H1 (cell line): ENCODE results near the gene KRT85. TPM values are rescaled to one million over a fixed set of nuclear protein-coding genes. Genes with fewer than 3 reads are reported as not detected.

Experiments
- CTCF ChIA-PET: fragments of 300-600 bp; sonication (Branson Sonifier 250); formaldehyde crosslinking; loops from one replicate; lab custom pipeline; 2021; ENCODE audit not compliant: partially characterized antibody; lab: Charles Lee
- POLR2A ChIA-PET: fragments of 300-600 bp; sonication (Branson Sonifier 250); formaldehyde crosslinking; loops from one replicate; lab custom pipeline; 2021; ENCODE audit warnings: inconsistent platforms; ENCODE audit not compliant: partially characterized antibody; lab: Charles Lee
- DNase-seq, 2 experiments: peaks; one replicate each; pipeline versions ENCODE4 v3.0.0 to v3.0.0-alpha.2; 2010 to 2022; ENCODE audit warnings: low spot score in 2 of 2, low read depth in 1 of 2, mixed read lengths in 1 of 2
- FAIRE-seq: peaks from 2 replicates; lab custom pipeline; 2011; peaks lifted over from hg19 to GRCh38; lab: Jason Lieb, UNC
- H2AFZ ChIP-seq: 2 replicates; pipeline ENCODE4 v1.8.1; 2012; ENCODE audit warnings: low read length, inconsistent platforms
- H2AK5ac ChIP-seq: 2 replicates; pipeline ENCODE4 v1.6.1; 2013; ENCODE audit warnings: low read depth, low read length
- H2BK120ac ChIP-seq: replicated peaks from 2 replicates; pipeline ENCODE3; 2013; ENCODE audit warnings: low read depth, low read length, inconsistent platforms
- H2BK12ac ChIP-seq: 2 replicates; pipeline ENCODE4 v1.6.1; 2013; ENCODE audit warnings: low read depth, low read length
- H2BK15ac ChIP-seq: 2 replicates; pipeline ENCODE4 v1.6.1; 2013; ENCODE audit warnings: low read length
- H2BK20ac ChIP-seq: 2 replicates; pipeline ENCODE4 v1.6.1; 2013; ENCODE audit warnings: low read length
- H2BK5ac ChIP-seq: 2 replicates; pipeline ENCODE4 v1.6.1; 2013; ENCODE audit warnings: low read depth, low read length
- H3K14ac ChIP-seq: 2 replicates; pipeline ENCODE4 v1.6.1; 2013; ENCODE audit warnings: inconsistent platforms; ENCODE audit not compliant: insufficient read length
- H3K18ac ChIP-seq: 2 replicates; pipeline ENCODE4 v1.6.1; 2013; ENCODE audit warnings: low read length; ENCODE audit errors: extremely low read depth
- H3K23ac ChIP-seq: 2 replicates; pipeline ENCODE4 v1.6.1; 2013; ENCODE audit warnings: inconsistent platforms; ENCODE audit not compliant: insufficient read length
- H3K23me2 ChIP-seq: 2 replicates; pipeline ENCODE4 v1.6.1; 2013; ENCODE audit warnings: low read depth, low read length
- H3K27ac ChIP-seq: 2 replicates; pipeline ENCODE4 v1.6.1; 2011; ENCODE audit warnings: low read depth, low read length, inconsistent platforms
- H3K27me3 ChIP-seq, 4 experiments: replicated peaks in 1 of 4; 1 replicate in 1 of 4; 2 replicates in 3 of 4; pipeline versions ENCODE4 v1.6.1 to v1.8.1; 2011 to 2013; ENCODE audit warnings: low read length in 3 of 4, mild to moderate bottlenecking in 3 of 4, inconsistent platforms in 2 of 4, mixed read lengths in 2 of 4, moderate library complexity in 1 of 4; ENCODE audit not compliant: control insufficient read depth in 3 of 4, insufficient read depth in 3 of 4; ENCODE audit errors: extremely low read depth in 1 of 4
- H3K36me3 ChIP-seq, 4 experiments: 2 replicates each; pipeline versions ENCODE4 v1.6.1 to v1.8.1; 2011 to 2013; ENCODE audit warnings: mild to moderate bottlenecking in 4 of 4, low read length in 3 of 4, moderate library complexity in 2 of 4, control low read depth in 1 of 4, inconsistent platforms in 1 of 4; ENCODE audit not compliant: insufficient read depth in 4 of 4, control insufficient read depth in 2 of 4
- H3K4ac ChIP-seq: replicated peaks from 2 replicates; pipeline ENCODE3; 2013; ENCODE audit warnings: low read length, low read depth, mixed read lengths, inconsistent platforms; ENCODE audit not compliant: insufficient read length
- H3K4me1 ChIP-seq, 4 experiments: replicated peaks in 1 of 4; 1 replicate in 1 of 4; 2 replicates in 3 of 4; pipeline versions ENCODE4 v1.6.1 to v1.8.1; 2011 to 2013; ENCODE audit warnings: low read length in 3 of 4, inconsistent platforms in 2 of 4, mixed read lengths in 1 of 4; ENCODE audit not compliant: insufficient read depth in 4 of 4, control insufficient read depth in 3 of 4
- H3K4me2 ChIP-seq, 2 experiments: 2 replicates each; pipeline versions ENCODE4 v1.6.1 to v1.8.1; 2011 to 2013; ENCODE audit warnings: low read depth in 2 of 2, low read length in 2 of 2, control low read depth in 1 of 2, inconsistent platforms in 1 of 2, mild to moderate bottlenecking in 1 of 2; ENCODE audit not compliant: insufficient read depth in 1 of 2
- H3K4me3 ChIP-seq, 4 experiments: fragments of 200-600, 300-600 bp in 1 of 4; sonication (generic), shearing (Covaris generic), sonication (Bioruptor Twin) in 1 of 4; 2 replicates each; pipeline versions ENCODE4 v1.5.1 to v1.8.1; 2011 to 2016; ENCODE audit warnings: low read length in 4 of 4, low read depth in 3 of 4, control low read depth in 2 of 4, inconsistent platforms in 2 of 4, mild to moderate bottlenecking in 2 of 4, mixed read lengths in 1 of 4, moderate library complexity in 1 of 4; ENCODE audit not compliant: insufficient read depth in 2 of 4; ENCODE audit errors: extremely low read depth in 1 of 4
- H3K56ac ChIP-seq: replicated peaks from 2 replicates; pipeline ENCODE3; 2013; ENCODE audit warnings: low read depth, mild to moderate bottlenecking, mixed read lengths, low read length, inconsistent platforms; ENCODE audit not compliant: insufficient read length
- H3K79me1 ChIP-seq: 2 replicates; pipeline ENCODE4 v1.6.1; 2013; ENCODE audit warnings: low read depth, low read length, control low read depth
- H3K79me2 ChIP-seq, 2 experiments: 2 replicates each; pipeline versions ENCODE4 v1.6.1 to v1.8.1; 2012 to 2013; ENCODE audit warnings: low read length in 2 of 2, mild to moderate bottlenecking in 2 of 2, inconsistent platforms in 1 of 2; ENCODE audit not compliant: insufficient read depth in 2 of 2, control insufficient read depth in 1 of 2
- H3K9ac ChIP-seq, 4 experiments: replicated peaks in 1 of 4; 1 replicate in 1 of 4; 2 replicates in 3 of 4; pipeline versions ENCODE4 v1.6.1 to v1.8.1; 2011 to 2013; ENCODE audit warnings: low read depth in 3 of 4, low read length in 3 of 4, control low read depth in 2 of 4, mild to moderate bottlenecking in 2 of 4, moderate library complexity in 2 of 4, inconsistent platforms in 1 of 4; ENCODE audit errors: extremely low read depth in 1 of 4
- H3K9me3 ChIP-seq, 2 experiments: 2 replicates each; pipeline versions ENCODE4 v1.6.1 to v1.8.1; 2012 to 2013; ENCODE audit warnings: mild to moderate bottlenecking in 2 of 2, moderate library complexity in 2 of 2, control low read depth in 1 of 2, inconsistent platforms in 1 of 2, low read depth in 1 of 2, low read length in 1 of 2, mixed read lengths in 1 of 2; ENCODE audit not compliant: insufficient read depth in 2 of 2
- H4K20me1 ChIP-seq, 2 experiments: replicated peaks in 1 of 2; 2 replicates each; pipeline versions ENCODE3 to v1.8.1; 2011 to 2013; ENCODE audit warnings: inconsistent platforms in 2 of 2, low read length in 2 of 2, mild to moderate bottlenecking in 1 of 2; ENCODE audit not compliant: insufficient read depth in 2 of 2, control insufficient read depth in 1 of 2
- H4K5ac ChIP-seq: 2 replicates; pipeline ENCODE4 v1.6.1; 2013; ENCODE audit warnings: low read length, low read depth, mixed read lengths, inconsistent platforms; ENCODE audit not compliant: insufficient read length
- H4K8ac ChIP-seq: 2 replicates; pipeline ENCODE4 v1.8.0; 2013; ENCODE audit warnings: mild to moderate bottlenecking, moderate library complexity, low read length, inconsistent platforms; ENCODE audit not compliant: insufficient read depth; ENCODE audit errors: extremely low read depth
- H4K91ac ChIP-seq: replicated peaks from 2 replicates; pipeline ENCODE3; 2013; ENCODE audit warnings: low read length, mixed read lengths, inconsistent platforms; ENCODE audit not compliant: insufficient read length
- BACH1 ChIP-seq: IDR thresholded peaks from 2 replicates; pipeline ENCODE4 v1.6.1; 2012; ENCODE audit warnings: low read length, improper control_type of control experiment
- BRCA1 ChIP-seq: IDR thresholded peaks from 2 replicates; pipeline ENCODE4 v1.6.1; 2012; ENCODE audit warnings: low read depth, low read length, improper control_type of control experiment
- CBX8 ChIP-seq: fragments of 300-800, 300-1000 bp; sonication (generic); IDR thresholded peaks from 2 replicates; pipeline ENCODE4 v1.7.1; 2016; ENCODE audit warnings: low read depth, low read length, borderline replicate concordance
- CHD2 ChIP-seq: IDR thresholded peaks from 2 replicates; pipeline ENCODE4 v1.6.1; 2012; ENCODE audit warnings: low read length, improper control_type of control experiment
- GABPA ChIP-seq: IDR thresholded peaks from 2 replicates; pipeline ENCODE4 v1.6.1; 2011; ENCODE audit warnings: mild to moderate bottlenecking, low read length, moderate library complexity, borderline replicate concordance; ENCODE audit not compliant: insufficient read depth
- JUND ChIP-seq: IDR thresholded peaks from 2 replicates; pipeline ENCODE4 v1.6.1; 2011; ENCODE audit warnings: mild to moderate bottlenecking, improper control_type of control experiment, low read length
- KDM1A ChIP-seq: fragments of 200-600, 300-600 bp; sonication (generic); IDR thresholded peaks from 2 replicates; pipeline ENCODE4 v1.7.1; 2016; ENCODE audit warnings: mild to moderate bottlenecking, low read length, borderline replicate concordance
- MAFK ChIP-seq: IDR thresholded peaks from 2 replicates; pipeline ENCODE4 v1.6.1; 2012; ENCODE audit warnings: low read depth, mild to moderate bottlenecking, improper control_type of control experiment, low read length
- MAX ChIP-seq: IDR thresholded peaks from 2 replicates; pipeline ENCODE4 v1.6.1; 2012; ENCODE audit warnings: inconsistent platforms
- NRF1 ChIP-seq: IDR thresholded peaks from 2 replicates; pipeline ENCODE4 v1.6.1; 2011; ENCODE audit warnings: mild to moderate bottlenecking, low read depth, low read length, improper control_type of control experiment
- POLR2AphosphoS5 ChIP-seq: IDR thresholded peaks from 2 replicates; pipeline ENCODE4 v1.6.1; 2011; ENCODE audit warnings: low read depth, low read length
- RAD21 ChIP-seq, 2 experiments: IDR thresholded peaks in 1 of 2; conservative IDR thresholded peaks in 1 of 2; 2 replicates each; pipeline ENCODE4 v1.6.1; 2011; ENCODE audit warnings: low read depth in 2 of 2, low read length in 2 of 2, improper control_type of control experiment in 1 of 2, inconsistent platforms in 1 of 2, mild to moderate bottlenecking in 1 of 2, moderate library complexity in 1 of 2
- SP1 ChIP-seq: IDR thresholded peaks from 2 replicates; pipeline ENCODE4 v1.6.1; 2011; ENCODE audit warnings: low read depth, low read length
- TEAD4 ChIP-seq: IDR thresholded peaks from 2 replicates; pipeline ENCODE4 v1.6.1; 2012; ENCODE audit warnings: low read depth, low read length, inconsistent platforms, mixed read lengths
- YY1 ChIP-seq: IDR thresholded peaks from 2 replicates; pipeline ENCODE4 v1.6.1; 2011; ENCODE audit warnings: low read depth, mild to moderate bottlenecking, low read length
- WGBS, 2 experiments: shearing (Covaris generic) in 1 of 2; methylation state at CpG; one replicate each; pipeline versions ENCODE4 v1.1.6 to v1.1.7; 2013 to 2015; ENCODE audit warnings: low lambda C conversion rate in 2 of 2, mixed read lengths in 2 of 2, inconsistent platforms in 1 of 2, low coverage in 1 of 2, missing lambda C conversion rate in 1 of 2; ENCODE audit not compliant: insufficient replicate concordance in 2 of 2, insufficient coverage in 1 of 2, insufficient read length in 1 of 2; ENCODE audit errors: extremely low coverage in 1 of 2, missing lambda C conversion rate in 1 of 2; 5-methylcytosine and 5-hydroxymethylcytosine counted together
- polyA plus RNA-seq, 7 experiments: library from polyadenylated mRNA; depleted of rRNA in 3 of 7; stranded (reverse) in 5 of 7; unstranded in 2 of 7; fragments of >200 nt in 5 of 7; fragments of 200-250 nt in 2 of 7; gene quantifications; 1 replicate in 5 of 7; 2 replicates in 1 of 7; 4 replicates in 1 of 7; pipeline versions ENCODE4 v1.2.1 to v1.2.3, GENCODE V29; 2011 to 2013; ENCODE audit warnings: missing spikeins in 2 of 7, mixed read lengths in 2 of 7
- total RNA-seq: library from RNA; stranded (reverse); fragmentation: NEBNext Ultra II Directional; extraction: Animal tissue kit (Norgen Biotek cat#: 25700); gene quantifications from 2 replicates; pipeline ENCODE4 v1.2.1, GENCODE V29; 2021

Gene KRT85
- total and polyA plus RNA-seq, 2 of the 8 experiments (the other 6 are each of a cell fraction or from before 2014, with no cell fraction given), result not detected

- 56% methylated on average over 1 of the region's 1 CpG; no CpG with 5 or more reads in 1 of the 2 experiments for WGBS, 2 experiments
- POLR2A ChIA-PET, result no interaction called here
- TF ChIP-seq CBX8 (no peak), MAFK (no peak), KDM1A (no peak), GABPA (no peak), SP1 (no peak), BACH1 (no peak), NRF1 (no peak), TEAD4 (no peak), BRCA1 (no peak), YY1 (no peak), POLR2AphosphoS5 (no peak), CHD2 (no peak), JUND (no peak), RAD21 (IDR thresholded peaks at IDR 0.05 in 1 of 2, conservative IDR thresholded peaks at IDR 0.05 in 1 of 2; ENCODE audit: low read depth in 2 of 2, low read length in 2 of 2) (no peak), MAX (no peak)
These were observed 36.2 kb downstream of the KRT85 start for GRCh38 chr12:52331039-52331438.

More at GRCh38 chr12:52331039-52331438, 36.2 kb downstream of the KRT85 start:
- Histone ChIP-seq H3K23ac (no peak overlapping the region), H3K56ac (no peak overlapping the region), H3K18ac (no peak overlapping the region), H2BK120ac (no peak overlapping the region), H3K36me3 (no peaks in the 10 kb centered on the region), H3K79me1 (no peaks in the 10 kb centered on the region), H3K4me3 (no peak overlapping the region), H2BK20ac (no peak overlapping the region), H3K27ac (no peak overlapping the region), H3K9ac (no peak overlapping the region), H3K4me1 (peaks cover 0 to 3% (median 0%) of the 10 kb centered on the region in 4 experiments; a peak in 1 of 7 replicates), H3K4me2 (no peak overlapping the region), H3K79me2 (no peaks in the 10 kb centered on the region), H2BK5ac (no peak overlapping the region), H4K91ac (no peak overlapping the region), H3K23me2 (no peaks in the 10 kb centered on the region), H3K4ac (no peak overlapping the region), H4K5ac (no peak overlapping the region), H2BK15ac (no peak overlapping the region), H3K14ac (no peak overlapping the region), H4K8ac (no peak overlapping the region), H2BK12ac (no peak overlapping the region), H3K9me3 (no peaks in the 10 kb centered on the region), H4K20me1 (no peaks in the 10 kb centered on the region), H2AFZ (no peak overlapping the region), H2AK5ac (no peak overlapping the region), H3K27me3 (no peaks in the 10 kb centered on the region)
- CTCF ChIA-PET, result interaction anchor here (0.9 to 19.8 kb wide), 15 partner anchors 10 to 176 kb away, joined by 3 to 353 read pairs (median 5); partner anchors contain the start of gene KRT83
- FAIRE-seq, result no peak
- DNase-seq, result no peak
